ENCODE results near the gene SDK2.
A peak's percentile ranks its signal among the peaks of the same experiment; 100 is the strongest.
"Not testable (repeated sequence)": the region's sequence is repeated elsewhere in the genome, so short reads cannot be mapped to it uniquely, and the experiment has no call there.

SDK2 gene

DNA sequence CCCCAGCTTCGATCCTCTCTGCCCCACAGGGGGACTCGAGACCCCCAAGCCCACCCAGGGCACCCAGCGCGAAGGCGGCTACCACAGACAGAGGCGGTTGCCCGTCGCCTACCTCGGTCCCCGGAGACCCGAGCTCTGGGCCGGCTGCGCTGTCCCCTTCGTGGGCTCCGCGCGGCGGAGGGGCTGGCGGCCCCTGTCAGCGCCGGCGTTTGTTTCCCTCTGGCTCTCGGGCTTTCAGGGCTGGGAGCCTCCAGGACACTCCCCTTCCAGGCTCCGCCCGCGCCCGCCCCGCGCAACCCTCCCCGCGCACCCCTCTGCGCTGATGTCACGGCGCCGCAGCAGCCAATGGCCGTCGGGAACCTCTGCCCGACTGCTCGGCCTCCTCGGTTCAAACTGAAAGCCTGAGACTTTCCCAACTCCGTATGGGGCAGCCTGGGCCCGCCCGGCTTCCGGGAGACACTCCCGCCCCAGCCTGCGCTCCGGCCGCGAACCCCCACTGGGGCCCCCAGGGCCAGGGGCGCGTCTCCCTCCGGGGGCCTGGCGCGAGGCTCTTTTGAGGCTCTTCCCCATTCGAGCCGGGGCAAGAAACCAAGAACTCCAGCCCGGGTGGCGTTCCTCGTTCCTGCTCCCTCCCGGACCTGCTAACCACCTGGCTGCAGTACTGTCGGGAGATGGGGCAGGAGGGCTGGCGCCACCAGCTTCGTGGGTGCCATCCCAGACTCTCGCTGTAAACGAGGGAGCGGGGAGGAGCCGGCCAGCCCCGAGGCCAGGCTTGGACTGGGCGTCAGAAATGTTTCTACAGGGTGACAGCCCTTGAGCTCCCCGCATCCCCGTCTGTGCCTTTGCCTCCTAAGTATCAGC, 332.2 kb downstream of the SDK2 start, which contains the start of gene CDC42EP4:
CDC42EP4 (minus strand) TSS at position 221 of the 861 bp plus-strand sequence. CDS start 25,501 bp downstream, outside the sequence.
- peak within 1 kb of the TSS; percentile 95 for H3K4me3 ChIP-seq (ENCODE audit: low read length)
- DNase-seq (ENCODE audit: low read depth), result peak; percentile 96
- TF ChIP-seq, protein P1, sequence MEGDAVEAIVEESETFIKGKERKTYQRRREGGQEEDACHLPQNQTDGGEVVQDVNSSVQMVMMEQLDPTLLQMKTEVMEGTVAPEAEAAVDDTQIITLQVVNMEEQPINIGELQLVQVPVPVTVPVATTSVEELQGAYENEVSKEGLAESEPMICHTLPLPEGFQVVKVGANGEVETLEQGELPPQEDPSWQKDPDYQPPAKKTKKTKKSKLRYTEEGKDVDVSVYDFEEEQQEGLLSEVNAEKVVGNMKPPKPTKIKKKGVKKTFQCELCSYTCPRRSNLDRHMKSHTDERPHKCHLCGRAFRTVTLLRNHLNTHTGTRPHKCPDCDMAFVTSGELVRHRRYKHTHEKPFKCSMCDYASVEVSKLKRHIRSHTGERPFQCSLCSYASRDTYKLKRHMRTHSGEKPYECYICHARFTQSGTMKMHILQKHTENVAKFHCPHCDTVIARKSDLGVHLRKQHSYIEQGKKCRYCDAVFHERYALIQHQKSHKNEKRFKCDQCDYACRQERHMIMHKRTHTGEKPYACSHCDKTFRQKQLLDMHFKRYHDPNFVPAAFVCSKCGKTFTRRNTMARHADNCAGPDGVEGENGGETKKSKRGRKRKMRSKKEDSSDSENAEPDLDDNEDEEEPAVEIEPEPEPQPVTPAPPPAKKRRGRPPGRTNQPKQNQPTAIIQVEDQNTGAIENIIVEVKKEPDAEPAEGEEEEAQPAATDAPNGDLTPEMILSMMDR (IDR thresholded peaks at IDR 0.05; ENCODE audit: insufficient read depth, low read depth, low read length, missing control alignments), result no peak

DNA sequence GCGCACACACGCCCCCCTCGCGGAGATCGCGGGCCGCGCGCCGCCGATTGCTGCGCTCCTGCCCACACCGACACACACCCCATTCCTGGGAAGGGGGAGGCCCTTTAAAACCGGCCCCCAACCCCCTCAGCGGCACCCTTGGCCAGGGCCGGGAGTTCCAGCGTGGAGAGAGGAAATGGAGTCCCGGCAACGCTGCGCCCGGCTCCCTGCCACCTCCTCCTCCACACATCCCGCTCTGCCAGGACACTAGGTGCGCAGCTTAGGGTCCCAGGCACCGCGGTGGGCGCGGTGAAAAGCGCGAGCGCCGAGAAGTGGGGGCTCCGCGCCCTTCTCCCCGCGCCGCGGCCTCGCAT, 332.8 kb downstream of the SDK2 start:
- H3K4me3 ChIP-seq (ENCODE audit: low read length), result peak overlapping the region; percentile 95
- DNase-seq (ENCODE audit: low read depth), result no peak
- TF ChIP-seq, protein P1 (IDR thresholded peaks at IDR 0.05; ENCODE audit: insufficient read depth, low read depth, low read length, missing control alignments), result no peak

DNA sequence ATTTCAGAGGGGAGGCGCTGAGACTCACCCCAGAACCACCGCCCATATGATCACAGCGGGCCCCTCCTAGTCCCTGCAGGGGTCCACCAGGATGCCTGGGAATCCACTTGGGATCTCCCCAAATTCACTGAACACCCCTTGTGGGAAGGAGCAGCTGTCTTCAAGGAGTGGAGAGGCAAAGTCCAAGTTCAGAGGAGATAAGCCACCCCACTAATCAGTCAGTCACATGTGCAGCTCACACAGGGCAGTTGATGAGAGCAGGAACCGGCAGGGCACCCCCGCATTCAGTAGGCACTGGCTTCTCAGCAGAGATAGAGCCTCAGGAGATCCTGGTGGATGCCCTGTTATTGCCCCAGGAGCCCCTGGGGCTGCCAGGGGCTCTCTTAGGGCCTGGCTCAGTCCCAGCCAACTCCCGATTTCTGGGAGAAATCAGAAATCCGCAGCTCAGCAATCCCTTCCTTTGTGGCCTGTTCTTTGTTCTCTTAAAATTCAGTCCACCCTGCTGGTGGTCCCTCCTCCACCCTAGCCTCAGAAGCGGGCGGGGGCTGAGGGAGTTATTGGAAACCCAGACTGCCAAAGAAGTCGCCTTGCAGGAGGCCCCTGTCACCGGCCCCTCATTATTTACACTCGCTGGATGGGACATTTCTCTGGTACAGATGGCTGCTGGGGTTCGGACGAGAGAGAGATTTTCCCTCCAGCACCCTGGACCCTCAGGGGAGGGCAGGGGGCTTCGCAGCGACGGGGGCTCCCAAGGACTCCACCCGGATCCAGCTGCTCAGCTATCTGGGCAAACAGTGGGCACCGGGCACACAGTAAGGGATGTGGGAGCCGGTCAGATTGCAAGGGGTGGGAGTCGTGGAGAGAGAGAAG, 334.3 kb downstream of the SDK2 start:
- H3K4me3 ChIP-seq (ENCODE audit: low read length), result peak overlapping the region; percentile 95
- DNase-seq (ENCODE audit: low read depth), result no peak
- TF ChIP-seq, protein P1 (IDR thresholded peaks at IDR 0.05; ENCODE audit: insufficient read depth, low read depth, low read length, missing control alignments), result no peak

DNA sequence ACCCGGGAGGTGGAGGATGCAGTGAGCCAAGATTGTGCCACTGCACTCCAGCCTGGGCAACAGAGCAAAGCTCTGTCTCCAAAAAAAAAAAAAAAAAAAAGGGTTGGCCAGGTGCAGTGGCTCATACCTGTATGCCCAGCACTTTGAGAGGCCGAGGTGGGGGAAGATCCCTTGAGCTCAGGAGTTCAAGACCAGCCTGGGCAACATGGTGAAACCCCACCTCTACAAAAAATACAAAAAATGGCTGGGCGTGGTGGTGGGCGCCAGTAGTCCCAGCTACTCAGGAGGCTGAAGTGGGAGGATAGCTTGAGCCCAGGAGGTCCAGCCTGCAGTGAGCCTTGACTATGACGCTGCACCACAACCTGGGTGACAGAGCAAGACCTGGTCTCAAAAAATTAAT, 335.3 kb downstream of the SDK2 start:
- H3K4me3 ChIP-seq (ENCODE audit: low read length), result peak overlapping the region; percentile 95
- DNase-seq (ENCODE audit: low read depth), result not testable (repeated sequence)

DNA sequence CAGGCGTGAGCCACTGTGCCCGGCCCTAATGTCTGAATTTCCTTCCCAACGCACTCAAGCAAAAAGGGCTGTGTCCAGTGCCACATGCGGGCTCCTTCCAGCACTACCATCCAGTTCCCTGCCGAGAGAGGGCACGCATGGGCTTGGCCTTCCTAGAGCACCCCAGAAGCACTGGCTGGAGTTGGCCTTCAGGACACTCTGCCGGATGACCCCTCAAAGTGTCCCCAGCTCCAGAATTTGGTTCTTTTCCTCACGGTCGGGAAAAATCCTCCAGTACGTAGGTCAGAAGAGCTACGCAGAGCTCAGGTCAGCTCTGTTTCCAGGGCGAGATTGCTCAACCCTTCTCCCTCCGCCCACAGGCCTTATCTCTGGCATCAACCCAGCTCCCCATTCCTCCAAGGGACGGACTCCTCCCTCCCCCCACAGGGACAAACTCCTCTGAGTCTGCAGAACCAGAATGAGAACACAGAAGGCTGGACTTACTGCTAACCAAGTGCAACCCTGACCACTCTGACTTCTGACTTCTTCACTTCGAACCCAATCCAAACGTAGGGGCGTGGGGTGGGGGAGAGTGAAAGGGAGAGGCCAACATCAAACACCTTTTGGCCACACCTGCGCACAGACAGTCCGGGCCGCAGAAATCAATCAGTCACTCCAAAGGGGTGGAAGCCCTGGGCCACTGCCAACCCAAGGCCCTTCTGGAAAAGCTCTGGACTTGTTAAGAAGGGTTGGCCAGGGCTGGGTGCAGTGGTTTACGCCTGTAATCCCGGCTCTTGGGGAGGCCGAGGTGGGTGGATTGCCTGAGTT, 336.0 kb downstream of the SDK2 start:
- H3K4me3 ChIP-seq (ENCODE audit: low read length), result peak overlapping the region; percentile 14
- TF ChIP-seq, protein P1 (IDR thresholded peaks at IDR 0.05; ENCODE audit: insufficient read depth, low read depth, low read length, missing control alignments), result no peak
- DNase-seq (ENCODE audit: low read depth), result peak; percentile 54

DNA sequence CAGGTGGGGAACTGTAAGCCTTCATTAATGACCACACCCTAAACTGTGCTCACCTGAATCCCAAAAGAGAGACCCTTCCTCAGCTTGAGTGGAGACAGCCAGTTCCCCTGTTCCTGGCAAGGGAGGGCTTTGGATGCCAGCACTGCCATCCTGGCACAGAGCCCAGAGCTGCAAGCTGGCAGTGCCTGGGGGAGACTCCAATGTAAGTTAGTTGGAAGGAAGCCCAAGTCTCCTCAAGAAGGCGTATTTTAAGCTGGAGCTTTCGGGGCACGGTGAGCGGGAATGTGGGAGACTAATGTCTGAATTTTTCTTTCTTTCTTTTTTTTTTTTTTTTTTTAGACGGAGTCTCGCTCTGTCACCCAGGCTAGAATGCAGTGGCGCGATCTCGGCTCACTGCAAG, 337.1 kb downstream of the SDK2 start:
- H3K4me3 ChIP-seq (ENCODE audit: low read length), result no peak overlapping the region
- TF ChIP-seq, protein P1 (IDR thresholded peaks at IDR 0.05; ENCODE audit: insufficient read depth, low read depth, low read length, missing control alignments), result no peak
- no peak for DNase-seq (ENCODE audit: low read depth)

Data from epithelial cell of esophagus (primary cell).